SK-N-SH treated with all-trans-retinoic acid at 6 μM for 48 hours (cell line): Measurements from ENCODE around the gene CSN1S1.
A peak's percentile ranks its signal among the peaks of the same experiment; 100 is the strongest.
"Not testable (repeated sequence)": the region's sequence is repeated elsewhere in the genome, so short reads cannot be mapped to it uniquely, and the experiment has no call there.

Experiments used
- ATAC-seq: fragments of 200-7000 bp; cut with Tn5 transposase; 3 replicates; pipeline ENCODE4 v1.9.1; 2020; ENCODE audit warnings: mild to moderate bottlenecking, moderate library complexity
- ARNTL ChIP-seq: fragments of 450-650 bp; formaldehyde crosslinking; IDR thresholded peaks from 2 replicates; pipeline ENCODE4 v1.5.0; 2020; ENCODE audit warnings: low read depth, mild to moderate bottlenecking, moderate library complexity, borderline replicate concordance
- BACH2 ChIP-seq: fragments of 250-450 bp; sonication (Bioruptor Pico); IDR thresholded peaks from 2 replicates; pipeline ENCODE4 v1.9.0; 2021; ENCODE audit warnings: mild to moderate bottlenecking, borderline replicate concordance
- CREB5 ChIP-seq: fragments of 250-450 bp; sonication (Bioruptor Pico); IDR thresholded peaks from 2 replicates; pipeline ENCODE4 v1.5.1; 2020; ENCODE audit warnings: low read depth, mild to moderate bottlenecking, moderate library complexity
- CSDC2 ChIP-seq: fragments of 250-450 bp; sonication (Bioruptor Pico); IDR thresholded peaks from 2 replicates; pipeline ENCODE4 v1.5.0; 2020; ENCODE audit warnings: mild to moderate bottlenecking, moderate library complexity
- CSRNP3 ChIP-seq: fragments of 250-450 bp; sonication (Bioruptor Pico); IDR thresholded peaks from 2 replicates; pipeline ENCODE4 v1.5.1; 2021; ENCODE audit warnings: mild to moderate bottlenecking, moderate library complexity
- ESRRG ChIP-seq: fragments of 250-450 bp; sonication (Bioruptor Pico); IDR thresholded peaks from 2 replicates; pipeline ENCODE4 v1.6.1; 2021; ENCODE audit warnings: mild to moderate bottlenecking
- GLIS3 ChIP-seq: fragments of 250-450 bp; sonication (Bioruptor Pico); IDR thresholded peaks from 2 replicates; pipeline ENCODE4 v1.5.0; 2020; ENCODE audit warnings: mild to moderate bottlenecking, moderate library complexity
- ISL1 ChIP-seq: fragments of 250-450 bp; sonication (Bioruptor Pico); IDR thresholded peaks from 2 replicates; pipeline ENCODE4 v2.1.2; 2022; ENCODE audit warnings: mild to moderate bottlenecking, moderate library complexity
- POU6F1 ChIP-seq: fragments of 250-450 bp; sonication (Bioruptor Pico); IDR thresholded peaks from 2 replicates; pipeline ENCODE4 v1.8.0; 2021; ENCODE audit warnings: low read depth, mild to moderate bottlenecking, moderate library complexity, borderline replicate concordance
- PPARA ChIP-seq: fragments of 250-450 bp; sonication (Bioruptor Pico); IDR thresholded peaks from 2 replicates; pipeline ENCODE4 v1.5.0; 2020; ENCODE audit warnings: mild to moderate bottlenecking, borderline replicate concordance
- RARB ChIP-seq: fragments of 250-450 bp; sonication (Bioruptor Pico); IDR thresholded peaks from 2 replicates; pipeline ENCODE4 v1.8.0; 2021; ENCODE audit warnings: mild to moderate bottlenecking, moderate library complexity
- SNAI2 ChIP-seq: fragments of 250-450 bp; sonication (Bioruptor Pico); IDR thresholded peaks from 2 replicates; pipeline ENCODE4 v1.5.0; 2020; ENCODE audit warnings: mild to moderate bottlenecking, moderate library complexity
- TCF4 ChIP-seq: fragments of 250-450 bp; sonication (Bioruptor Pico); IDR thresholded peaks from 2 replicates; pipeline ENCODE4 v1.8.0; 2021; ENCODE audit warnings: mild to moderate bottlenecking, moderate library complexity, borderline replicate concordance
- TOX ChIP-seq: fragments of 250-450 bp; sonication (Bioruptor Pico); IDR thresholded peaks from 2 replicates; pipeline ENCODE4 v1.8.0; 2021; ENCODE audit warnings: mild to moderate bottlenecking, moderate library complexity, borderline replicate concordance
- ZC3H10 ChIP-seq: fragments of 250-450 bp; sonication (Bioruptor Pico); IDR thresholded peaks from 2 replicates; pipeline ENCODE4 v1.5.1; 2021; ENCODE audit warnings: mild to moderate bottlenecking, moderate library complexity
- ZFP3 ChIP-seq: fragments of 250-450 bp; sonication (Bioruptor Pico); IDR thresholded peaks from 2 replicates; pipeline ENCODE4 v1.5.0; 2020; ENCODE audit warnings: mild to moderate bottlenecking, moderate library complexity
- ZFP30 ChIP-seq: fragments of 450-650 bp; formaldehyde crosslinking; IDR thresholded peaks from 2 replicates; pipeline ENCODE4 v1.5.0; 2022; ENCODE audit warnings: mild to moderate bottlenecking, moderate library complexity
- ZNF70 ChIP-seq: fragments of 450-650 bp; formaldehyde crosslinking; IDR thresholded peaks from 2 replicates; pipeline ENCODE4 v1.5.0; 2020; ENCODE audit warnings: mild to moderate bottlenecking, moderate library complexity
- ZNF8 ChIP-seq: fragments of 450-650 bp; formaldehyde crosslinking; IDR thresholded peaks from 2 replicates; pipeline ENCODE4 v1.5.0; 2020; ENCODE audit warnings: mild to moderate bottlenecking, moderate library complexity

CSN1S1 gene

GRCh38 chr4:69894721-69895120, 36.1 kb upstream of the CSN1S1 start (continued):
- TF ChIP-seq POU6F1 (CRISPR knock-in tag) (no peak), RARB (CRISPR knock-in tag) (no peak)

GRCh38 chr4:69896530-69897116, 34.2 kb upstream of the CSN1S1 start:
- TF ChIP-seq TOX (CRISPR knock-in tag) (no peak), ISL1 (CRISPR knock-in tag) (no peak)
- ATAC-seq = peak; percentile 37; the same call in 1 of the 3 replicates

GRCh38 chr4:69907151-69907550, 23.7 kb upstream of the CSN1S1 start:
- no peak for TF ChIP-seq ARNTL (CRISPR knock-in tag)
- TF ChIP-seq SNAI2 (CRISPR knock-in tag) = no peak
- TF ChIP-seq BACH2 (CRISPR knock-in tag) = no peak
- no peak for TF ChIP-seq PPARA (CRISPR knock-in tag)
- ATAC-seq = no peak

- no peak for ATAC-seq
- TF ChIP-seq ZFP3 (CRISPR knock-in tag) = no peak
- no peak for TF ChIP-seq ZC3H10
- TF ChIP-seq POU6F1 (CRISPR knock-in tag) = no peak
- no peak for TF ChIP-seq ZNF8 (CRISPR knock-in tag)
- no peak for TF ChIP-seq CSRNP3 (CRISPR knock-in tag)
- no peak for TF ChIP-seq TCF4 (CRISPR knock-in tag)
- TF ChIP-seq BACH2 (CRISPR knock-in tag) = no peak
- TF ChIP-seq CSDC2 = no peak
- TF ChIP-seq PPARA (CRISPR knock-in tag) = no peak
- TF ChIP-seq, all 23 proteins: peak for 0
Observed at GRCh38 chr4:69909195-69909594, 21.7 kb upstream of the CSN1S1 start.

GRCh38 chr4:69910016-69910782, 20.7 kb upstream of the CSN1S1 start:
- no peak for ATAC-seq

GRCh38 chr4:69920874-69921273, 10.0 kb upstream of the CSN1S1 start:
- ATAC-seq = no peak
- no peak for TF ChIP-seq RARB (CRISPR knock-in tag)
- TF ChIP-seq TCF4 (CRISPR knock-in tag) = no peak
- TF ChIP-seq POU6F1 (CRISPR knock-in tag) = no peak
- no peak for TF ChIP-seq SNAI2 (CRISPR knock-in tag)
- no peak for TF ChIP-seq ESRRG
- no peak for TF ChIP-seq ARNTL (CRISPR knock-in tag)
- TF ChIP-seq ZFP30 = no peak
- no peak for TF ChIP-seq ZC3H10
- TF ChIP-seq GLIS3 = no peak
- TF ChIP-seq ISL1 (CRISPR knock-in tag) = no peak
- no peak for TF ChIP-seq BACH2 (CRISPR knock-in tag)
- no peak for TF ChIP-seq CREB5 (CRISPR knock-in tag)

More at GRCh38 chr4:69910016-69910782, 20.7 kb upstream of the CSN1S1 start:
- no peak for TF ChIP-seq ZFP30
- TF ChIP-seq ISL1 (CRISPR knock-in tag) = no peak
- no peak for TF ChIP-seq ZNF70 (CRISPR knock-in tag)

- ATAC-seq = not testable (repeated sequence)
Observed at GRCh38 chr4:69923782-69924410, 7.0 kb upstream of the CSN1S1 start.
